GM18502 (cell line): ENCODE measurements around the gene CLEC18C.
"Not testable (repeated sequence)": the region's sequence is repeated elsewhere in the genome, so short reads cannot be mapped to it uniquely, and the experiment has no call there.

ENCODE experiments used
- ATAC-seq: cut with Tn5 transposase; IDR thresholded peaks from one replicate; pipeline ENCODE4 v1.9.1; 2021; ENCODE audit warnings: mild to moderate bottlenecking; ENCODE audit not compliant: unreplicated experiment, poor library complexity

The CLEC18C gene

DNA sequence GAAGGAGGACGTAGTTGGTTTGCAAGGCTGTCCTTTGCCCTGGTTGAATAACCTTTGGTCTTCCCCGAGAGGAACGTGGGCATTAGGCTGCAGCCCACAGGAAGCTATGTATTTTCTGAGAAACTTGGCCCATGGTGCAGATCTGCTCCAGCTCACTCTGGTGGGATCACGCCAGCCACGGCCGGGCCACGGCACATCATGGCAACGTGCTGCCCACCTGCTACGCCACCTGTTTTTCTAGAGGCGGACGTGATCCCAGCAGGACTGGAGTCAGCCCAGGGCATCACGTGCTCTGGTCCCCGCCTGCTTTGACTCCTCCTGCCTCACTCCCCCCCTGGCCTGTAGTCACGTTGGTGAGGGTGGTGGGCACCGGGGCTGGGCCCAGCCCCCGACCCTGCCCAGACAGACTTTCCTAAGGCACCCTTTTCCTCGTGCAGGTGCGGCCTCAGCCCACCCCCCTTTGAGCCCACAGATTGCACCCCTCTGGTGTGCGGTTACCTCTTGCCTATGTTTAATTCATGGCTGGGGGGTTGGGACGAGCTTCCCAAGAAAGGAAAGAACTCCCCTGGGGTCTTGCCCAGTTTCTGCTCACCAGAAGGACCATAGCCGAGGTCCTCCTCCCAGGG lies at the start of gene CLEC18C:
CLEC18C (plus strand) TSS at position 576 of the 626 bp plus-strand sequence. CDS start 492 bp downstream, outside the sequence.
- ATAC-seq = not testable (repeated sequence)

DNA sequence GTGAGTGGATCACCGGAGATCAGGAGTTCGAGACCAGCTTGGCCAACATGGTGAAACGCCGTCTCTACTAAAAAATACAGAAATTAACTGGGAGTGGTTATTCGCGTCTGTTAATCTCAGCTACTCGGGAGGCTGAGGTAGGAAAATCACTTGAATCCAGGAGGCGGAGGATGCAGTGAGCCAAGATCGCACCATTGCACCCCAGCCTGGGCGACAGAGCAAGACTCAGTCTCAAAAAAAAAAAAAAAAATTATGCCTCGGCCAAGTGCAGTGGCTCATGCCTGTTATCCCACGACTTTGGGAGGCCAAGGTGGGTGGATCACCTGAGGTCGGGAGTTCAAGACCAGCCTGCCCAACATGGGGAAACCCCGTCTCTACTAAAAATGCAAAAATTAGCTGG lies 49.8 kb upstream of the CLEC18C start:
- ATAC-seq = not testable (repeated sequence)

DNA sequence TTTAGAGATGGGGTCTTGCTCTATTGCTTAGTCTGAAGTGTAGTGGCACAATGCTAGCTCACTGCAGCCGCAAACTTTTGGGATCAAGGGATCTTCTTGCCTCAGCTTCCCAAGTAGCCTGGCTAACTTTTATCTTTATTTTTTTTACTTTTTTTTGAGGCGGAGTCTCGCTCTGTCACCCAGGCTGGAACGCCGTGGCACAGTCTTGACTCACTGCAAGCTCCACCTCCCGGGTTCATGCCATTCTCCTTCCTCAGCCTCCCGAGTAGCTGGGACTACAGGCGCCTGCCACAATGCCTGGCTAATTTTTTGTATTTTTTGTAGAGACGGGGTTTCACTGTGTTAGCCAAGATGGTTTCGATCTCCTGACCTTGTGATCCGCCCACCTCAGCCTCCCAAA lies 47.4 kb upstream of the CLEC18C start:
- not testable (repeated sequence) for ATAC-seq

DNA sequence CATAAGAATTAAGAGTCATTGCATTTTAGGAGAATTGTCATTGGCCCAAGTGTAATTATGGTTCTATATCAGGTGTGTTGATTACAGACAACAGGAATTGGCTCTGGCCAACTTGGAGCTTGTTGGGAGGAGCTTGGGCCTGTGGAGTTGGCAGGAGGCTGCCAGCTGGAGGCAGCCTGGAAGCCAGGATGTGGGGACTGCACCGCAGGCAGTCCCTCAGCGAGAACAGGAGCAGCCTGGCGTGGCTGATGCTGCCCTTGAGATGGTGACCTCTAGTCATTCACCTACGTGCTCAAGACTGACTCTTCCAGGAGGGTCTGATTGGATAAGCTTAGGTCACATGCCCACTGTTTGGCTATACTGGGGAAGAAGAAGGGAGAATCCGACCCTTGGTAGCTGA lies 45.9 kb upstream of the CLEC18C start:
- not testable (repeated sequence) for ATAC-seq

DNA sequence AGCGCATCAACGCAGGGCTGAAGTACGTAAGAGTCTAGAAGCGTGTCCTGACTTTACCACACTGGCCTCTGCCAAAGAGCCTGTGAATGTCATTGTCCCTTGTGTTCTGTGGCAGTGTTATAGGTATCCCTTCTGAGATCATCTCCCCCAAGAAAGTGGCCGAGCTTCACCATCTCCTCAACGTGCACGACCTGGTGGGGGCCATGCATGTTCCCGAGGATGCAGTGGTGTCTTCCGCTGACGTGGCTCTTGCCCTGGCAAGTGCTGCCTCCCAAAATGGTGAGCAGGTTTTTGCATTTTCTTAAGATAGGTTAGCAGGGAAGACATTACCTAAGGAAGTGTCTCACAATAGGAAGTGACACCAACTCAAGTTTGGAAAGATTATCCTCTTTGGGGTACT lies 44.7 kb upstream of the CLEC18C start:
- ATAC-seq = not testable (repeated sequence)

DNA sequence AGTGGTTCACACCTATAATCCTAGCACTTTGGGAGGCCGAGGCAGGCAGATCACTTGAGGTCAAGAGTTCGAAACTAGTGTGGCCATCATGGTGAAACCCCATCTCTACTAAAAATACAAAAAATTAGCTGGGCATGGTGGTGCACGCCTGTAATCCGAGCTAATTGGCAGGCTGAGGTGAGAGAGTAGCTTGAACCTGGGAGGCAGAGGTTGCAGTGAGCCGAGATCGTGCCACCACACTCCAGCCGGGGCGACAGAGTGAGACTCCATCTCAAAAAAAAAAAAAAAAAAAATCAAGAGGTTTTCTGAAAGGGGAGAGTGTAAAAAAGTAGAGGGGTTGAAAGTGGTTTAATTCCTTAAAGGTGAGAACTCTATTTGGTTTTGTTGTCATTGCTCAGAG lies 37.8 kb upstream of the CLEC18C start:
- ATAC-seq = not testable (repeated sequence)

DNA sequence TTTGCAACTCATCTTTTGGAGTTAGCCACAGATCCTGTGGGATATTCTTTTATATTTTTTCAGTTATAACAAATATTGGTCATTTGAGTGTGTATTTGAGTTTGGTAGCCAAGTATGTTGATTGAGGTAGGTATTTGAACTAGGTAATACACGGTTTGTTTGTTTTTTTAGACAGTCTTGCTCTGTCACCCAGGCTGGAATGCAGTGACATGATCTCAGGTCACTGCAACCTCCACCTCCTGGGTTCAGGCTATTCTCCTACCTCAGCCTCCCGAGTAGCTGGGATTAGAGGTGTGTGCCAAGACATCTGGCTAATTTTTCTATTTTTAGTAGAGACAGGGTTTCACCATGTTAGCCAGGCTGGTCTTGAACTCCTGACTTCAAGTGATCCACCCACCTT lies 37.0 kb upstream of the CLEC18C start:
- ATAC-seq = not testable (repeated sequence)

DNA sequence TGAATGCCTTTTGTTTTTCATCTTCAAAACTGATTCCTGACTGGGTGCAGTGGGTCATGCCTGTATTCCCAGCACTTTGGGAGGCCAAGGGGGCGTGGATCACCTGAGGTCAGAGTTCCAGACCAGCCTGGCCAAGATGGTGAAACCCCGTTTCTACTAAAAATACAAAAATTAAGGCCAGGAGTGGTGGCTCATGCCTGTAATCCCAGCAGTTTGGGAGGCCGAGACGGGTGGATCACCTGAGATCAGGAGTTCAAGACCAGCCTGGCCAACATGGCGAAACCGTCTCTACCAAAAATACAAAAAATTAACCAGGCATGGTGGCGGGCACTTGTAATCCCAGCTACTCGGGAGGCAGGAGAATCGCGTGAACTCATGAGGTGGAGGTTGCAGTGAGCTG lies 30.8 kb upstream of the CLEC18C start:
- ATAC-seq = not testable (repeated sequence)

DNA sequence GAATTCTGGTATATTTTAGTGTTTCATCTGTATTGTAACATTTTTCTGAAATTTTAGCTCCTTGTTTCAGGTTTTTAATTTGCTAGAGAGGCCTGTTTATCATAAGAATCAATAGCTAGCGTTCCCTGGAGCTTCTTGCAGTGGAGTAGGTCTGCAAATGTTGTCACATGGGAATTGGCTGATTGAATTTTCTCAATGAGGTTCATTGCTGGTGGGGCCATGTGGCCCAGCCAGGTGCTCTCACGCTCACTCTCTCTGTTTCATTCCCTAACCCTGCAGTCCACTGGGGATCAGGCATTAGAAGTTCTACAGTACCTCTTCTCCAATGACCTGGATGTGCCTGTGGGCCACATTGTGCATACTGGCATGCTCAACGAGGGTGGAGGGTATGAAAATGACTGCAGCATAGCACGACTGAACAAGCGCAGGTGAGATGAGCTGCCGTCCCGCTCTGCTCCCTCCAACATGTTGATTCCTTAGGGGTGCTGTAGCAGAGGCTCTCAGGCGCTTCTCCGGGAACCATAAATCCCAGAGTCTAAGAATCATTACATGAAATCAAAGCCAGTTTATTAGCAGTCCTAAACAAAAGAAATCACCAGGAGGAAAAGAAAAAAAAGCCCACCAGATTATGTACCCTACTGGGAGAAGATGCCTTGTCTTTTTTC lies 30.2 kb upstream of the CLEC18C start:
- ATAC-seq = not testable (repeated sequence)

DNA sequence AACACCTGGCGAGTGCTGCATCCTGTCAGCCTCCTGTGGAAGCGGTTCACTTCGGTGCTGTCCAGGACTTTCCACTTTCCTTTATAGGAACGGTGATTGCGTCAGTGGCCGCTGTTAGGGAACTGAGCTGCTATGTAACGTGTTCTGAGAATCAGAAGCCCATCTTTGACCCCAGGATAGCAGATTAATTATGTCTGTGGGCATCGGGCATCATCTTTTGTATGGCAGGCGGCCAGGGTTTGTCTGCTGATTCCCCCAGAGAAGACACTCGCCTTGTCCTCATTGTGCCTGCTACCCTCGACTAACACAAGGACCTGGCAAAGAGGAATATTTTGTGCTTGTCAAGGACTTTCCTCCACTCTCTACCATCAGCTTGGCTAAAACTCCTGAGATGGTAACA lies 25.7 kb upstream of the CLEC18C start:
- ATAC-seq = not testable (repeated sequence)

DNA sequence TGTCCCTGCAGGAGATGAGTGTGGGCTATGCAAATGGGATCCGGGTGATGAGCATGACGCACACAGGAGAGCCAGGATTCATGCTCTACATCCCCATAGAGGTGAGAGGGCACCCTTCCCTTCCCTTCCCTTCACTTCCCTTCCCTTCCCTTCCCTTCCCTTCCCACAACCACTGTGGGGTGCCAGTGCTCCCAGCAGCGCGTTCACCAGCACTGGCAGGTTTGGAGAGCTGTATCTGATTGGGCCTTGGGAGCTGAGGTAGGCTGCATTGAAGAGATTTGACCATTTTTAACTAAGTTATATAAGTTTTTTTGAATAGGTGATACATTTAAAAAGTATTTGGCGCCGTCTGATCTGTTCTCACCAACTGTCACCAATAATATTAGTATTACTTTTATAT lies 25.1 kb upstream of the CLEC18C start:
- not testable (repeated sequence) for ATAC-seq

DNA sequence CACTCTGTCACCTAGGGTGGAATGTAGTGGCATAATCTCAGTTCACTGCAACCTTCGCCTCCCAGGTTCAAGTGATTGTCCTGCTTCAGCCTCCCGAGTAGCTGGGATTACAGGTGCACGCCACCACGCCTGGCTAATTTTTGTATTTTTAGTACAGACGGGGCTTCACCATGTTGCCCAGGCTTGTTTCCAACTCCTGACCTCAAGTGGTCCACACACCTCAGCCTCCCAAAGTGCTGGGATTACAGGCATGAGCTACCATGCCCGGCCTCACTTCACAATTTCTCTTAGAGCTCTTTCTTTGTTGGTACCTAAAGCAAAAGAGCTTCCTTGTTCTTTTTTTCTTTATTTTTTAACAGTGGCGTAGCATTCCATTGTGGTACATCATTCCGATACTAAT lies 24.3 kb upstream of the CLEC18C start:
- ATAC-seq = not testable (repeated sequence)

DNA sequence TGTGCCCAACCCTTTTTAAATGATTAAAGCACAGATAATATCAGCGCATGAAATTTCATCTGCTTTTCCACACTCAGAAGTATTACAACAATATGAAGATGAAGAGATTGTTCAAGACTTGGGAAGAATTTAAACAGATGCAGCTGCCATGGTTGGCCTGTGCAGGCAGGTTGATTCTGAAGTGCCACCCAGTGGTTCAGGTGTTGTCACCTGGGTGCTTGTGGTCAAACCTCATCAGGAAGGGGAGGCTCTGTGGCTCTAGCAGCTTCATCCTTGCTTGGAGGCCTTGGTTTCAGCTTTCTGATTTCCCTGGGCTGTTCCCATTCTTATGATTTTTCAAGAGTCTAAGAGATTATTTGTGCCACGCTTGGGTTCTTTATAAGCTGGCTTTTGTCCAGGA lies 22.2 kb upstream of the CLEC18C start:
- ATAC-seq = no peak

DNA sequence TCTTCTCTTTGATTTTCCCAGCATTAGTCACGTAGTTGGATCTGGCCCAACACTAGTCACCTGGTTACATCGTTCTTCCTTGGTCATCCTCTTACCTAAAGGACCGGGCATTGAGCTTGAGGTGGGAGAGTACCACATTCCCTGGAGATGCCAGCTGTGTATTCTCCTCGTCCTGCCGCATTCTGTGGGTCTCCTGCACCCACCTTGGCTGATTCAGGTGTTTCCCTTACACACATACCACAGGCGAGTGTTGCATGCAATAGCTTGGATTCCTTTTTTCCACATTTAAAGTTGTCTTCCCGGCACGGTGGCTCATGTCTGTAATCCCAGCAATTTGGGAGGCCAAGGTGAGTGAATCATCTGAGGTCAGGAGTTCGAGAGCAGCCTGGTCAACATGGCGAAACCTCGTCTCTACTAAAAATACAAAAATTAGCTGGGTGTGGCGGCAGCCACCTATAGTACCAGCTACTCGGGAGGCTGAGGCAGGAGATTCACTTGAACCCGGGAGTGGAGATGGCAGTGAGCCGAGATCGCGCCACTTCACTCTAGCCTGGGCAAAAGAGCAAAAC lies 21.6 kb upstream of the CLEC18C start:
- no peak for ATAC-seq

DNA sequence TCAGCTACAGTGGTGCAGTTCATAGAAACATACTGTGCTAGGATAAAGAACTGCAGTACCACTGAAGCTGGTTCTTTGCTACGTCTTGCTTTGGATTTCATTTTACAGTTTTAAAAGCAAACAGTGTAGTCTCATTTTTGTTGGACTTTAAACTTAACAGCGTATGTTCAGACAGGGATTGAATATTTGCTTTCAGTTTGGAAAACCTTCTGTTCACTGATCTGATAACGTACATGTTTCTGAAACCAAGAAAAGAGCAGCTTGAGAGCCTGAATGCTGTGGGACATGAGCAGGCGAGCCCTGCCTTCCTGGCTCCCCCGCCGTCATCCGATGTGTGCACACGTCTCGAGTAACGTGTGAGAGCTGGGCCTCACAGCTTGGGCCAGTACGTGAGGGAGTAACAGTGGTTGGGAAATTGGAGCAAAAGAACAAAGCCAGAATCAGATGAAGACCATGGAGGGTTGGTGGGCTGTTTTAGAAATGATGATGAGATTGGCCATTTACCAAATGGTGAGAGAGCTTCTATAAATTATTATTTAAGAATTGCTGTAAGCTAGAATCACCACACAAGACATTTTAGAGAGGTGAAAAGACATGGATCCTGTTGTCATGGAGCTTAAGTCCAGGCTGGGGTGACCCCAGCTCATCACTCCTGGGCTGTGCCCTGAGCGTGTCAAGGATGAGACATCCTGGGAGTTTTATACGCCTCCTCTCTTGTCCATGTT lies 20.8 kb upstream of the CLEC18C start:
- ATAC-seq = no peak

DNA sequence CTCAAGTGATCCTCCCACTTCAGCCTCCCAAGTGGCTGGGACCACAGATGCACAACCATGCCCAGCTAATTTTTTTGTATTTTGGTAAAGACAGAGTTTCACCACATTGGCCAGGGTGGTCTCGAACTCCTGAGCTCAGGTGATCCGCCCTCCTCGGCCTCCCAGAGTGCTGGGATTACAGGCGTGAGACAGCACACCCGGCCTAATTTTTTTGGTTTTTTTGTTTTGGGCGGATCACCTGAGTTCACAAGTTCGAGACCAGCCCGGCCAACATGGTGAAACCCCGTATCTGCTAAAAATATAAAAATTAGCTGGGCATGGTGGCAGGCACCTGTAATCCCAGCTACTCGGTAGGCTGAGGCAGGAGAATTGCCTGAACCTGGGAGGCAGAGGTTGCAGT lies 18.9 kb upstream of the CLEC18C start:
- ATAC-seq = not testable (repeated sequence)

DNA sequence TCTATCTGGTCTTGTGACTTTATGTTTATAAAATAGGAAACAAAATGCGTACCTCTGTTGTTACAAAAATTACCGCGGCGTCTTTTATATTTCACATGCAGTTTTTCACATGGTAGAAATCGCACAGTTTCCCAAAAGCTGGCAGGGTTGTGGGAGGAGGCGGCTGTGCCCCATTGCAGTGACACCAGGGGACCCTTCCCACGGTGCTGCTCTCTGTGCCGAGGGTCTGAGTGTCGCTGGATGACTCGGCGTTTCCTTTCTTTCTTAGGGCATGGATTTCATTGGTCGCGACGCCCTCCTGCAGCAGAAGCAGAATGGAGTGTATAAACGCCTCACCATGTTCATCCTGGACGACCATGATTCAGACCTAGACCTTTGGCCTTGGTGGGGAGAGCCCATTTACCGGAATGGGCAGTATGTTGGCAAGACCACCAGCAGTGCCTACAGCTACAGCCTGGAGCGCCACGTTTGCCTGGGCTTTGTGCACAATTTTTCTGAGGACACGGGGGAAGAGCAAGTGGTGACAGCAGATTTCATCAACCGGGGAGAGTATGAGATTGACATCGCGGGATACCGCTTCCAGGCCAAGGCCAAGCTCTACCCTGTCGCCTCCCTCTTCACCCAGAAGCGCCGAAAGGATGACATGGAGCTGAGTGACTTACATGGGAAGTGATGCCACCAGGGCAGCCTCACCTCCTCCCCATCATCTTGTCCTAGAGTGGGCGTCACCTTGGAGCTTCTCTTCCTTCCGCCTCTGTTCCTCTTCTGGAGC lies 17.2 kb upstream of the CLEC18C start:
- no peak for ATAC-seq

DNA sequence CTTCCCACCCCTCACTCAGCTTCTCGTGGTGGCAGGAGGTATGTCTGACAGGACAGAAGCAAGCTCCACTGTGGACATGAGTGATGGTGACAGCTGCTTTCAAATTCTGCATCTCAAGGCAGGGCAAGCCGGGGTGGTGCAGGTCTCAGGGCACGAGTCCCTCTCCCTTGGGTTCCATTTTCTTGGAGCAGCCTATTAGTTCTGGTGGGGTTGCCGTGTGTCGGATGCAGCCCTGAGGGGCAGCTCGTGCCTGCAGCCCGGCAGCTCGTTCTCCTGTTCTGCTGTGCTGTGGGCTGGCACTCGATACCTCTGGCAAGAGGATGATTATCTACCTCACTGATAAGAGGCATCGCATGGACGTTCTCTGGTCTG lies 16.5 kb upstream of the CLEC18C start:
- ATAC-seq = no peak

DNA sequence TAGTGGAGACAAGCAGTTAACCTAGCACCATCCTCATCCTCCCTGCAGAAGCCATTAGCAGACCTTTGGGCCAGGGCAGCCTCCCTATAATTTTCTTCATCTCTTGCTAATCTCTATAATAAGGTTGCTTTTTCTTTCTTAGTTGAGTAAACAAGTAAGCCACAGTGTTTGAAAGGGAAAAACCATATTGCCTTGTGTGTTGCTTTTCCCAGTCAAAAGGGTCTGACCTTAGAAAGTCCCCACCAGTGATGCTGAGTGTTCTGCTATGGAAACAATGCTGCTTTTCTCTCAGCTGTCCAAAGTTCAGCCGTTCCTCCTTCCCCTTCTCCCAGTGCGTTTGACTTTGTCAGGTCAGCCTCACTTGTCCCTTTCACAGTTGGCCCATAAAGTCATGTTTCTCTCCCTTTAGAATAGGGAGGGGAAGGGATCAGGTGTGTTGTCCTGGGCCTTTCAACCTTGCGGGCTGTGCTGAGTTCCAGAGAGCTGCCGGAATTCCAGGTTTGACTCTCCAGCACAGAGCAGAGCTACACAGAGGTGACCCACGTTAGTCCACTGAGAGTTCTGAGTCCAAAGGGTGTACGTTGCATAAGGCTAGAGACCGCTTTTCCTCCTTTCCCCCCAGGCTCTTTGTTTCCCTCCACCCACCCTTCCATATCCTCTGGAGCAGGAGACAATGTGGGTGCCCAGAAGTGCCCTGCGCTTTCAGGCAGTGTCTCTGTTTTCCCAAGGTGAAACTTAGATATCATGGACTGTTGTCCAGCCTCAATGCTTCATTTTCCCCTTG lies 15.9 kb upstream of the CLEC18C start:
- ATAC-seq = no peak
